Psoas muscle (tissue), 8 donors: ENCODE measurements around the gene NDUFV2. TPM values are rescaled to one million over a fixed set of nuclear protein-coding genes. Genes with fewer than 3 reads are reported as not detected.

ENCODE experiments used
- ATAC-seq, 4 donors: fragments of 200-7000 bp; cut with Tn5 transposase; one replicate each; pipeline ENCODE4 v1.9.1; 2020; ENCODE audit warnings: moderate library complexity in 3 of 4, mild to moderate bottlenecking in 2 of 4
- DNase-seq, 2 donors: peaks; one replicate each; pipeline ENCODE4 v3.0.0-alpha.2; 2020
- H3K27ac ChIP-seq: fragments of 200-600 bp; one replicate; pipeline ENCODE4 v1.8.0; 2022
- H3K27me3 ChIP-seq, 3 donors: fragments of 200-600 bp in 1 of 3; one replicate each; pipeline versions ENCODE4 v1.6.1 to v1.8.0; 2013 to 2022; ENCODE audit warnings: low read length in 2 of 3, mild to moderate bottlenecking in 2 of 3, moderate library complexity in 1 of 3; ENCODE audit not compliant: insufficient read depth in 3 of 3
- H3K36me3 ChIP-seq, 2 donors: fragments of 200-600 bp in 1 of 2; one replicate each; pipeline versions ENCODE4 v1.6.1 to v1.8.0; 2013 to 2022; ENCODE audit warnings: low read depth in 1 of 2, mild to moderate bottlenecking in 1 of 2, moderate library complexity in 1 of 2; ENCODE audit not compliant: insufficient read depth in 1 of 2
- H3K4me1 ChIP-seq: fragments of 200-600 bp; one replicate; pipeline ENCODE4 v1.8.0; 2022
- H3K4me3 ChIP-seq: fragments of 200-600 bp; one replicate; pipeline ENCODE4 v1.8.0; 2022; ENCODE audit warnings: mild to moderate bottlenecking
- H3K9me3 ChIP-seq: fragments of 200-600 bp; one replicate; pipeline ENCODE4 v1.8.0; 2022
- CTCF ChIP-seq: fragments of 200-600 bp; IDR thresholded peaks from one replicate; pipeline ENCODE4 v1.8.0; 2022; ENCODE audit warnings: antibody characterized with exemption
- WGBS, 3 donors: extraction: QIAGEN DNeasy Blood & Tissue Kit; methylation state at CpG; one replicate each; pipeline versions ENCODE4 v1.1.6 to v1.1.7; 2013; 5-methylcytosine and 5-hydroxymethylcytosine counted together
- intact Hi-C, 2 donors: fragments of 100-400 bp; cut with DNase I; formaldehyde crosslinking; loops; one replicate each; pipeline versions ENCODE4 v1.11.0 to v1.14.2; 2022
- polyA plus RNA-seq, 3 donors: library from polyadenylated mRNA; stranded (reverse); fragments of 200-250 nt; gene quantifications; one replicate each; pipeline ENCODE4 v1.2.3, GENCODE V29; 2013
- total RNA-seq, 4 donors: library from RNA; stranded (reverse); fragmentation: NEBNext Ultra II Directional in 2 of 4; extraction: Animal tissue kit (Norgen Biotek cat#: 25700) in 2 of 4; gene quantifications; one replicate each; pipeline versions ENCODE4 v1.2.1 to v1.2.4, GENCODE V29; 2021 to 2023
- donor health status: healthy with polysubstance abuse.
- donor health status: DM: no; HTN: no; CAD: no; lungs with moderate emphysema.
- donor health status: Bipolar disorder and iron deficiency.
- donor health status: healthy.
- donor health status: DM: yes; HTN: yes; CAD: no.
- donor health status: DM: no; HTN: no; CAD: no.
- donor health status: DM: no; HTN: no; CAD: no.
- donor health status: DM: yes; HTN: yes; CAD: no.

Gene NDUFV2
- total and polyA plus RNA-seq, 7 donors: 312 to 565 (median 451) TPM

GRCh38 chr18:9113468-9114149 is 11.1 kb downstream of the NDUFV2 start:
- no peak for TF ChIP-seq CTCF
- H3K36me3 ChIP-seq: no peaks in the 10 kb centered on the region
- peak overlapping the region; percentile 43 for H3K4me3 ChIP-seq
- ATAC-seq (peak in 3 of 4 donors; percentile 43 to 44 (median 44)), DNase-seq (no peak)
- H3K27ac ChIP-seq: peak overlapping the region; percentile 88
- 34 to 46% (median 39%) methylated on average over 7 of the region's 7 CpGs for WGBS, 3 donors
- no peaks in the 10 kb centered on the region for H3K27me3 ChIP-seq
- intact Hi-C loops: no loop called here
- peaks cover 91% of the 10 kb centered on the region for H3K4me1 ChIP-seq
- H3K9me3 ChIP-seq: no peaks in the 10 kb centered on the region

- DNase-seq (no peak), ATAC-seq (no peak)
- no peak for TF ChIP-seq CTCF
- Histone ChIP-seq H3K4me3 (no peak overlapping the region), H3K27ac (peak overlapping the region; percentile 88), H3K27me3 (no peaks in the 10 kb centered on the region), H3K9me3 (no peaks in the 10 kb centered on the region), H3K36me3 (peaks cover 0 to 13% of the 10 kb centered on the region in 2 donors), H3K4me1 (peaks cover 91% of the 10 kb centered on the region)
- intact Hi-C loops: no loop called here
Measured at GRCh38 chr18:9115984-9116383, 13.5 kb downstream of the NDUFV2 start.

- WGBS, 3 donors: 23 to 32% (median 25%) methylated on average over 5 of the region's 5 CpGs
- DNase-seq (no peak), ATAC-seq (peak in 1 of 4 donors; percentile 28)
- no peak for TF ChIP-seq CTCF
- Histone ChIP-seq H3K27ac (peak overlapping the region; percentile 88), H3K9me3 (no peaks in the 10 kb centered on the region), H3K4me1 (peaks cover 90% of the 10 kb centered on the region), H3K27me3 (no peaks in the 10 kb centered on the region), H3K4me3 (peak overlapping the region; percentile 44), H3K36me3 (peaks cover 0 to 22% of the 10 kb centered on the region in 2 donors)
- intact Hi-C loops: no loop called here
Measured at GRCh38 chr18:9117980-9118841, 15.7 kb downstream of the NDUFV2 start.

GRCh38 chr18:9120796-9121195 is 18.3 kb downstream of the NDUFV2 start:
- no peak for TF ChIP-seq CTCF
- Histone ChIP-seq H3K4me3 (no peak overlapping the region), H3K27me3 (no peaks in the 10 kb centered on the region), H3K4me1 (peaks cover 71% of the 10 kb centered on the region), H3K36me3 (peaks cover 0 to 38% of the 10 kb centered on the region in 2 donors), H3K9me3 (no peaks in the 10 kb centered on the region), H3K27ac (peak overlapping the region; percentile 88)
- DNase-seq (no peak), ATAC-seq (no peak)
- intact Hi-C loops: no loop called here
- WGBS, 3 donors: 26 to 36% (median 32%) methylated on average over 1 of the region's 1 CpG
